Stimulated activated CD4-positive, alpha-beta T cell treated with anti-CD3 and anti-CD28 coated beads, TNF-alpha, amount 100 ng/mL, for 48 hours (primary cell): ENCODE results near the gene GPANK1.

Experiments used
- DNase-seq, 3 donors: peaks; one replicate each; pipeline ENCODE4 v3.0.0-alpha.2; 2020; ENCODE audit warnings: low read depth in 3 of 3

Gene GPANK1

DNA sequence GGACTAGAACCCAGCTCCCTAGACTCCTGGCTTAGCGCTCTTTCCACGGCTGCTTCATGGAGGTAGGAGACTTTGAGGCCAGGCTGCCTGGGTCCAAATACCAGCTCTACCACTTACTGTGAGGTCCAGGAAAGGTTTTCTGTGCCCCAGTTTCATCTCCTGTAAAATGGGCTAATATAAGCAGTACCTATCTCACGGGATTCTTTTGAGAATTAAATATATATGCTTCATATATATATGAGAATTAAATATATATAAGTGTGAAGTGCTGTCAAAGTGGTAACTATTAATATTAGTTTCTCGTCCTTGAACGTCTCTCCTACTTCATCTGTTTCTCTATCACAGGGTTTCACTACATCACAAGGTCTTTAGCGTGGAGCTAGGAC lies 26.3 kb upstream of the GPANK1 start:
- no peak for DNase-seq

DNA sequence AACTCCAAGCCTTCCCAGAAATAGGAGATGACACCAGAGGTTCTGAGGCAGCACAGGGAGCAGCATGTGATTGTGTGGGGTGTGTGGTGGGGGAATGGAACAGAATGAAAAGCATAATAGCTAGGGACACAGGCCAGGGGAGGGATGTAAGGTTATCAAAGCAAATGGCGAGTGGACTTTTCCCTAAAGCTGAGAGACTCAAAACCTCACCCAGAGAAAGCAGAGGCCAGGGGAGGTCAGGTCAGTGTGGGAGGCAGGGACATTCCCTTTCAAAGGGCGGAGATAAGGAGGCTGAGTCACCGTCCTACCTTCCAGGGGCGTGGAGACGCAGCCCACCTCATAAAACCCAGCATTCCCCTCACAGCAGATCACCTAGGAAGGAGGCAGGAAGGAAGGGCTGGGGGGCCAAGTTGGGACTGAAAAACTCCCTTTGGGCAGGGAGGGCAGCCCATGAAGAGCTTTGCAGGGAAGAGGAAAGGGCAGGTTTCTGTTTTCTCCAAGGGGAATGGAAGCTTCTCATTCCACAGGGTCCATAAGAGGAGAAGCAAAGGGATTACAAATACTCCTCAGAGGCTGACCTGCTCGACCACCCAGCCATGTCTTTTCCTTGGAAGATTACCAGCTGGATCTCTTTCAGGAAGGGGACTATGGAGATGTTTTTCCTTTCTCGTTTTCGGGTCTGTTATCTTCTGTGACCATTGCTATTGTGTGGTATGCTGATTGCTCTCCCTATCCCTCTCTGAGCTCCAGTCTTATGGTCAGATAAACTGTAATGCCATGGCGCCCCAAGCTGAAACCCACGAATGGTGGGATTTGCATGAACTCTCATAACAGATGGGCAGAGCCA lies 25.7 kb upstream of the GPANK1 start:
- no peak for DNase-seq

DNA sequence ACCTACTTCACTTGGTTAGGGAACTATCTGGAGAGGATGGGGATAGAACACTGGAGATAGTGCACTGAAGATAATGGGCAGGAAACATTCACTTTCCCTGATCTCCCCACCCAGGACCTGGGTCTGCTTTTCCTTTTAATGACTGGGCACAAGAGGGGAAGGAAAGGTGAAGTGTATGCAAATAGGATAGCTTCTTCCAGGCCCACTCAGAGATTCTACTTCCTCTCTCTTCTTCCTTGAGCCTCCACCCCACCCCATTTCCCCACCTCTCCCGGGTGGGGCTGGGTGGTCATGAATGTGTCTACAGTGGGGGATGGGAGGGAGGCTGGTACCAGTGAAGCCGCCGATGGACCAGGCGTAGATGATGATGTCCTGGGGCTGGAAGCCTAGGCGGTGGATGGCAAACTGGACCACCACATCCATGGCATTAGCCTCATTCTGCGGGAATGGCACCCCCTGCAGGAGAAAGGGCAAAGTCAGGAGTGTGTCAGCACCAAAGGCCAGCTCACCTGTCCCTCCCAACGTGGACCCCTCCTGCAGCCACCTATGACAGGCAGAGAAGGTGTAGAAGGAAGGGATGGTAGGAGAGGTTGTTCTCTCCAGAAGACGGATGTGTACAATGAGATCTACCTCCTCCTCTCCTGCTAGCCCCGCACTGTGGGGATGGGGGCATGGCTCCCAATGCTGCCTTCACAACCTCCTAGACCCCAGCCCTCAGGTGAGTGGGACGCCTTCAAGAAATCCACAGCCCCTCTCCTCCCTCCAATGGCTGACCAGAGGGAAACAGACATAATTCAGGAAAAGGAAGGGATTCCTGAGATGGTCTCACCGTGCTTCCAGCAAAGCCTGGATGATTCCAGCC lies 24.7 kb upstream of the GPANK1 start:
- no peak for DNase-seq

DNA sequence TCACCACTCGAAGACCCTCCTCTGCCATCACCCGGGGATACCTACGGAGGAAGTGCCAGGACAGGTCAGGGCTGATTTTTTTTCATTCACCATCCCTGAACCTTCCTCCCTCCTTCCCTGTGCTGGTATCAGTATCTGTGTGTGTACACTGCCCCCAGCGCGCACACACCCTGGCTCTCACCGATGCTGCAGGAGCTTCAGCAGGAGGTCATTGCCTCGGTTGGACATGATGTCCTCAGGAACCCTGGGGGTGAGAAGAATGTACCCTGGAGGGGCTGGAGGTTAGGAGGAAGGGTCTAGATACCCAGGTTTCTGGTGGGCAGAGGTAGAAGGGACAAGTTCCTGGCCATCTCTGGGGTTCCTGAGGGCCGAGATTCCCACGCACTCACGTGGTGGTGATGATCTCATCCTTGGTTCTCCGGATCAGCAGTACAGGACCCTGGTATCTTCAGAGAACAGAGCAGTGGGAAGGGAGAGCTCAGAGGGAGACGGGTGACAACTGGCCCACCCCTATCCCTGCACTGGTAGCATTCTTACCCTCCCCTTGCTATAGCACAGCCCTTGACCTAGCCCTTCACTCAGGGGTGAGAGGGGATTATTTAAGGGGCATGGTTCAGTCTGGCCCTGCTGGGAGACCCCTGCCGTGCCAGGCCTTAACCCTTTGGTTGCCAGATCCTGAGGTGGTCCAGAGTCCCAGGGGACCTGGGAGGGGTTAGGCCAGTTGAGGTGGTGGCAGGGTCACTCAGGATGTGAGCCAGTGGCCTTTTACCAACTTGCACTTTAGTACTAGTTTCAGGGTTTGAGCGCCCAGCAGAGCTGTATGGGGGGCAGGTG lies 23.3 kb upstream of the GPANK1 start:
- no peak for DNase-seq

DNA sequence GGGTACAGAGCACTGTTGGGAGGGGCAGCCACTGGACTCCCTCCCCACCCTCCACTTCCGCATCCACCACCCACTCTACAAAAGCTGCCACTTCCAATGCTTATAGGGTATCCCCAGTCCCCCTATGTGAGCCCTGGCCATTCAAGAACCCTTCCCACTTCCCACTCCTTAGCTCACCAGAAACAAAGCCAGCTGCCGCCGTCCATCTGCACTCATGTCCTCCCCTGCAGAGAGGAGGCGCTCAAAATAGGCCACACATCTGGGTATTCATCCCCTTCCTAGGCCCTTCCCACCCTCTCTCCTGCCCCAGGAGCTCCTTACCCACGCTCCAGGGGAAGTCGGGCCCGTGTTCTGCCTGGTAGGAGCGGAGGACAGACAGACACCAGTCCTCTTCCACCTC lies 22.5 kb upstream of the GPANK1 start:
- DNase-seq, result no peak

DNA sequence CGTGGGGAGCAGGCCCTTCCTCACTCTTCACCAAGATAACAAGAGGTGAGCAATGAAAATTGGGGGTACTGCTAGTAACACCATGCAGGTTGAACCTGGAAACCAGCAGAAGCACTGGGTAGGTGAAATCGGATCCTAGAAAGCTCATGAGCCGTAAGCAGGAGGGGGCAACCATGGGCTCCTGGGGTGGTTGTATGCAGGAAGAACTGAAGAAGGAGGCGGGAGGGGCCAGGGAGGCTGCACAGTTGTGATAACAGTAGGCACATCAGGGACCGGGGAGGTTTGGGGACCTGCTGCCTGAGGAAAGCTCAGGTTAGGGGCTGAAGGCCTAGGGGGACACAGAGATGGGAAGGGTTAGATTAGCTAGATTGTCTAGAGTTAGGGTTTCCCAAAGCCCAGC lies 21.7 kb upstream of the GPANK1 start:
- no peak for DNase-seq

DNA sequence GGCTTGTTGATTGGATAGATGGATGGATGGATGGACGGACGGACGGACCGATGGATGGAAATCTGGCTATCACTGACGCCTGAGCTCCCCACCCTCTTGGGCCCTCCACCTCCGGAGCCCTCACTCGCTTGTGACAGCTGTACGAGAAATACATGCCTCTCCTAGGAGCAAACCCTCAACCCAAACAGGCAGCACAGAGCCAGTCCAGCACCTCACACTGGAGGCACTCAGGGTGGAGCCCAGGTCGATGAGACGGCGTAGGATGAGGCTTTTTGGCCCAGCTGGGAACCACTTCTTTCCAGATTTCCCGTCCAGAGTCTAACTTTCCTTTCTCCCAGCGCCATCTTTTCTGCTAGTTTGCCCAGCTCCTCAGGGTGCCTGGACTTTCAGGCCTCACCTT lies 18.8 kb upstream of the GPANK1 start:
- DNase-seq, result no peak

DNA sequence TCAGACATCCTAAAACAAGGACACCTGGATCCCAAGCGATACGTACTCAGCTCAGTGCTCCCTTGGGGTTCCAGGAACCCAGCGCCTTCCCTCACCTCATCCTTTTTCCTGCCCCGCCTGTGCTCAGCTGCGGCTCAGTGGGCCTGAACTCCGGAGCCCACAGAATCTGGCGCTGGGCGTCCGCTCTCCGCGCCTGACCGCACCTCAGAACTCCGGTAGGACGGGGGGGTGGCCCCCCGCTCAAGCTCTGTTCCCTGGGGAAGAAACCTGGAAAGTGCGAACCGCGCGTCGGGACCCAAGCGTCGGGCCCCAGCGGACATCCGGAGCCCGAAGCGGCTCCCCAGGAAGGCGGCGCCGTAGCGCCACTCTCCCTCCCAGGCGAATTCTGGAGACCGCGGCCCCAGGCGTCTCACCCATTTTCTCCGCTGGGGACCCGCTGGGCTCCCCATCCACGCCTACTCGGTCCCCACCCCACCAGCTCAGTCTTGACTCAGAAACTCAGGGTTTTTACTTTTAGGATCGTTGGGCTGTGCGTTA lies 16.4 kb upstream of the GPANK1 start:
- peak in 1 of 3 donors; percentile 26 for DNase-seq

DNA sequence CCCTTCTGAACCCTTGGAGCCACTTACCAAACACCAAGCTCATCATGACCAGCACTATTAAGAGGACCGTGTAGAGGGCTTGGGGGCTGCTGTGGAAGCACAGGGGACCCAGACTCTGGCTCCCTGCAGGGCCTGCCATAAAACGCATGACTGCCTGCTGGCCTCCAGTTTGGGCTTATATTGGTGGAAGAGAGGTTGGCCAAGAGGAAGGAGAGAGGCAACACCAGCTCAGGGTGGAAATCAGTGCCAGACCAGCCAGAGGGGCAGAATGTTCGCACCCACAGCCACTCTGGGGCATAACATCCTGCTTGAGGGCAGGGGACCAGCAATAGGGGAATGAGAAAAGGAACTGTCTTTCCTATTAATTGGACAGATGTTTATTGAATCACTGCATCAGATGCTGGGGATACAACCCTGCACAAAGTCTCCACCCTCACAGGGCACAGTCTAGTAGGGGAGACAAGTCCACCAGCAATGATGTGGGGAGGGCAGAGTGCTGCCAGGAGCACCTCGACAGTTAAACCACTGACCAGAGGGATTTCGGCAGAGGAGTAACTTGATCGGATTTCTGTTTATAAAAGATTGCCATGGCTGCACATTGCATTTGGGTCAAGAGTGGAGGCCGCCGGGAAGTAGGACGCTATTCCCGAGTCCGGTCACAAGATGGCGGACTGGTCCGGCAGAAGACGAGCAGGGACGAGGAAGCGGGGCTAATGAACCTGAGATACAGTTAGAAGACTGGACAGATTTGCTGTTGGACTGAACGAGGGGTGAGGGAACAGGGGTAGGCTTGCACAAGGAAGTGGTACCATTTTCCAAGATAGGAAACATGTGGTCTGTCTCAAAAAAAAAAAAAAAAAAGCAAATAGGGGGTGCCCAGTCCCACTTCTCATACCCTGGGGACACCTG lies 15.7 kb upstream of the GPANK1 start, which contains the start of gene LY6G5C:
LY6G5C (minus strand) TSS at position 842 of the 909 bp plus-strand sequence; CDS start at position 148, 694 bp downstream.
- peak in 1 of 3 donors; percentile 37 for DNase-seq

DNA sequence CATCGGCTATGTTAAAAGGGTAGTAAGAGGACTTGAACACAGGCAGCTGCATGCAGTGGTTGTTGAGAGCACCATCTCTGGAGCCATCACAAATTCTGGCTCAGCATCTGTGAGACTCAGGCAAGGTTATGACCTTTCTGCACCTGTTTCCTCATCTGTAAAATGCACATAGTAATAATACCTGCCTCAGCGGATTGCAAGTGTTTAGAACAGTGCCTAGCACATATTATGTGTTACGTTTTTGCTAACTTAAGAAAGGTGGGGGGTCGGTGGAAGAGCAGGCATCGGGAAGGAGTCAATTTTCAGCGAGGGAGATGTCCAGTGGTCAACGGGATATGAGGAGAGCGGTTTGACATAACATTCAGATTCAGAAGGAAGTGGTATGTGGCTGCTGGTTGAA lies 13.2 kb upstream of the GPANK1 start:
- no peak for DNase-seq

DNA sequence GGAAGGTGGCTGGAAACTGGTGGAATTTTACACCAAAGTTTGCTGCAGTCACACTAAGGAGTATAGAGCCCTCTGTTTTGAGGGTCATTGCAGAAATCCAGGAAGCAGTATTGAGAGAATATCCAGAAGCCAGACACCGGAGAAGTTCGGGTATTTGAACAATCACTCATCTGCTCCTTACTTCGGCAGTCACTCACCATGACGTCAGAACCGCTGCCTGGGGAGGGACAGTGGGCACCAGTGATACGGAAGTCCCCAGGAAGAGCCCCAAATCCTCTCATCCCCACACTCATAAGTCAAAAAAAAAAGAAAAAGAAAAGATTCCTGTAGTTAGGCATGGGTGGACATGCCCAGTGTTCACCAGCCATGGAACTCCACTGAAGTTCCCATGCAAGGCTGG lies 12.1 kb upstream of the GPANK1 start:
- no peak for DNase-seq

DNA sequence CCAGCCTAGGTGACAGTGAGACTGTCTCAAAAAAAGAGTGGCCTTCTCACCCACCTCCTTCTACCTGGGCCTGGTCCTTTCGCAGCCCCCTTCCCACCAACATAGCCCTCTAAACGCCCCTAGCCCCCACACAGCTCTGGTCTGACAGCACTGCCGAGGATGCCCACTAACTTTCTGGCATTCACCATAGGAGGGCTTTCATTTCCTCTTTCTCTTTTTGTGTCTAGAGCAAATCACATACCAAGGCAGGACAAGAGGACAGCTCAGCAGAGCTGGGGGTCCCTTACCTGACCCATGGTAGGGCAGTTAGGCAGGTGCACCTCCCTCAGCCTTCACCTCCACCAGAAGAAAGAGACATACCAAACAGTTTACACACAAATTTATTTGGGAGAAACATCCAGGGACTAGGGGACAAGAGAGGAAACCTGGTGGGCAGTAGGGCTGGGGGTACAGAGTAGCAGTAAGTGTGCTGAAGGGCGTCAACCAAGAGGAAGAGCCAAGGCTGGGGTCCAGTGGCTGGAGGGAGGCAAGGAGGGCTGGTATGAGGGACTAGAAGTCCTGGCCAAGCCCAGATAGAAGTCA lies 11.6 kb upstream of the GPANK1 start:
- no peak for DNase-seq

DNA sequence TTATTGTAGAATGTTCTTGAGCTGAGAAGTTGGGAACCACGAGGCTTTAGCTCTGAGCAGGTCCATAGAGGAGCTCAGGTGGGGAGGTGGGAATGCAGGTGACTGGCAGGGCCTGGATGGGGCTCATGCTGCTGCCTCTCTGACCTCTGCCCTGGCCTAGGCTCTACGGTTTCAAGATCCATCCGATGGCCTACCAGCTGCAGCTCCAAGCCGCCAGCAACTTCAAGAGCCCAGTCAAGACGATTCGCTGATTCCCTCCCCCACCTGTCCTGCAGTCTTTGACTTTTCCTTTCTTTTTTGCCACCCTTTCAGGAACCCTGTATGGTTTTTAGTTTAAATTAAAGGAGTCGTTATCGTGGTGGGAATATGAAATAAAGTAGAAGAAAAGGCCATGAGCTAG lies 4.9 kb upstream of the GPANK1 start, which contains the start of gene LY6G5B:
LY6G5B (plus strand) TSS at position 301 of the 400 bp plus-strand sequence. CDS start 975 bp downstream, outside the sequence.
- no peak for DNase-seq

DNA sequence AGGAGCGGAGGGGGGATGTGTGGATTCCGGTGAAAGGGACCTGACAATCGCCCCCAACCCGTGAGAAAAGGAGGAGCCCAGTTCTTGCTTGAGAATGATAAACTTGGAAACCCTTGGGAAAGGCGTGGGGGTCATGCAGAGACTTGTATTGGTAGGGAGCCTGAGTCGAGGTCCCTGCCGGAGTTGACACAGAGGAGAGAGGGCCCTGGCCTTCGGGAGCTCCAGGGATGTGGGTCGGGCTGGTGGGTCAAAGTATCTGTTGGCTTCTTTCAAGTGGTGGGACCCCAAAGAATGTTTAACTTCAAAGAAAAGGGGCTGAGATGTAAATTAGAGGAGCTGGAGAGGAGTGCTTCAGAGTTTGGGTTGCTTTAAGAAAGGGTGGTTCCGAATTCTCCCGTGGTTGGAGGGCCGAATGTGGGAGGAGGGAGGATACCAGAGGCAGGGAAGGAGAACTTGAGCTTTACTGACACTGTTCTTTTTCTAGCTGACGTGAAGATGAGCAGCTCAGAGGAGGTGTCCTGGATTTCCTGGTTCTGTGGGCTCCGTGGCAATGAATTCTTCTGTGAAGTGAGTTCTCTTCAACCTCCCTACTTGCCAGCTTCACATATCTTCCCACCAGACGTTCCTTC lies 1.7 kb upstream of the GPANK1 start:
- no peak for DNase-seq

DNA sequence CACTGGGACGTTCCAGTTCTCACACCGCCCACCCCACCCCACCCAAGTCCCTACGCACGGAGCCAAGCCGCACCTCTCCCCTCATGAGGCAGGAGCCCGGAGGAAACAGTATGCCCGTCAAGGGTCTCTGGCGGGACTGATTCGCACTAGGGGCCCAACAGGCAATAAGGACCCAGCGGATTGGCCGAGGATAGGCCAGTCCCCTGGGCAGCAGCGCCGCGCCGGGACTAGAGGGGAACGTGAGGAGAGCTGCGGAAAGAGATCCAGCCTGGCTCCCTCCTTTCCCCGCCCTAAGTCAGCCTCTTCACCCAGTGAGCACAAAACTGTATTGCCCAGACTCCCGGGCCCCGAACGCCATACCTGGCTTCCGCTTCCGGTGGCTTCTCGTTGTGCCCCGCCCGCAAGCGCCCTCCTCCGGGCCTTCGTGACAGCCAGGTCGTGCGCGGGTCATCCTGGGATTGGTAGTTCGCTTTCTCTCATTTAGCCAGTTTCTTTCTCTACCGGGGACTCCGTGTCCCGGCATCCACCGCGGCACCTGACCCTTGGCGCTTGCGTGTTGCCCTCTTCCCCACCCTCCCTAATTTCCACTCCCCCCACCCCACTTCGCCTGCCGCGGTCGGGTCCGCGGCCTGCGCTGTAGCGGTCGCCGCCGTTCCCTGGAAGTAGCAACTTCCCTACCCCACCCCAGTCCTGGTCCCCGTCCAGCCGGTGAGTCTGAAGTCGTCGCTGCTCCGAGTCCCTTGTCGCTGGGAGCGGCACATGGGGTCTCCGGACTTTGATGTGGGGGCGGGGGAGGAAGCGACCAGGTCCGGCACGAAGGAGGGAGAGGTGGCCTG lies 922 bp upstream of the GPANK1 start, which contains the start of gene CSNK2B:
CSNK2B (plus strand) TSS at position 580 of the 836 bp plus-strand sequence. CDS start 752 bp downstream, outside the sequence.
- DNase-seq, result peak; percentile 95 to 98 (median 96)

DNA sequence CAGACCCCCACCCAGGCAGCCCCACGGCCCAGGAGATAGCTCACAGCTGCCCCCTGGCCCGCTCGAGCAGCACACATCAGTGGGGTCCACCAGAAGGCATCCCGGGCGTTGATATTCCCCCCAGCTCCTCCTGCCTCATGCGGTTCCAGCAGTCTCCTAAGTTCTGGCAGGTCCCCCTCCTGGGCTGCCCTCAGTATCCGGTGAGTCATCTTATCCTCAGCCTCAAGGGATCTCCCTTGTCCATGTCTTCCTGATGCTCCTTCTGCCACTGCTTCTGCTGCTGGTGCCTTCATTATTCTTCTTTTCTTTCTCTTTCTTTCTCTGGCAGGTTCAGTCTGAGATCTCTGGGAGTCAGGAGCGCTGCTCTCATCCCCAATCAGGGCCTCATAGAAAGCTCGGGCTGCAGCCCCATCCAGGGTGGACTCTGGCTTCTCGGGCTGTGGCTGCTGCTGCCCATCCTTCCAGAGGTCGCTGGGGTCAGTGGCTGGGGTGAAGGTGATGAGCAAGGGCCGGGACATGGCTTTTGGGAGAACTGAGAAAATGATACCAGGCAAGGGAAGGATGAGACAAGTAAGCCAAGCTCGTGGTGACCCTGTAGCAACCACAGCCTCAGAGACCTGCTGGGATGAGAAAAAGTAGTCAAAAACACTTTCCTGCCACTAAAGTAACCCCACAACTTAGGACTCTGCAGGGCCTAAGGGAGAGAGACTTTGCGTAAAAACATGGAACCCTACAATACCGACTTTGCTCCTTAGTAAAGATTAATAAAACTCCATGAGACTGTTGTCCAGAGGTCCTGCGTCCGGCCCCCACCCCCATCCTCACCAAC lies 622 bp downstream of the GPANK1 start:
- no peak for DNase-seq

DNA sequence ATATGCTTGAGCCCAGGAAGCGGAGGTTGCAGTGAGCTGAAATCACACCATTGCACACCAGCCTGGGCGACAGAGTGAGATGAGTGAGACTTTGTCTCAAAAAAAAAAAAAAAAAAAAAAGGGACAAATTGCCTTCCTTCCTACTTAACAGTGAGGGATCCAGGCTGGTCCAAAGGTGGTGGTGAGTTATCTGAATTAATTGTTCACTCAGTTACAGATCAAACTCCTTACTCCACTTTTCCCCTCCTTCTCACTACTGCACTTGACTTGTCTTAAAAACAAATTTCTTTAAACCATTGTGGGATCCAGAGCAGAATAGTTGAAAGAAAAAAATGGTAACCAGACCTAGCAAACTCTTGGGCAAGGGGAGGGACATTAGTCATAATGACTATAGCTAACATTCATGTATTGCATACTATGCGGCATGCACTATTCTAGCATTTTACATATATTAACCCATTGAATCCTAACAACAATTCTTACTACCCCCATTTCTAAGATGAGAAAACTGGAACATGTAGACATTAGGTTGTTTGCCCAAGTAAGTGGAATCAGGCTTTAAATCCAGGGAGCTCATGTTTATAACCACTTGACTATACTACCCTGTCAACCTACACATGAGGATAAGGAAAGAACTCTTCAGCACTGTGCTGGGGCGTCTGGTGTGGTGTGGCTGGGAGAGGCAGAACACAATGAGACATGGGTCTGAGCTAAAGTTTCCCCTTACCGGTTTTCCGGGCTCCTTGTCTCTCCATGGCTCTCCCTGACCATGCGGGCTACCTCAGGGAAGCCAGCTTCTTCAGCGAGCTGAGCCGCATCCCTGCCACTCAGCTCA lies 1.5 kb downstream of the GPANK1 start:
- DNase-seq, result no peak
